HEK293 (cell line): Measurements from ENCODE around the gene GALNT16.

Experiments
- CTCF ChIP-seq: fragments of 450-650 bp; formaldehyde crosslinking; IDR thresholded peaks from 2 replicates; pipeline ENCODE4 v1.5.1; 2016; ENCODE audit warnings: missing biosample characterization, missing genetic modification characterization
- SETDB1 ChIP-seq: IDR thresholded peaks from one replicate; pipeline ENCODE4 v1.6.1; 2017; ENCODE audit warnings: mild to moderate bottlenecking, low read length, moderate library complexity, mixed read lengths; ENCODE audit not compliant: insufficient read length
- ZNF24 ChIP-seq: fragments of 450-650 bp; formaldehyde crosslinking; IDR thresholded peaks from 2 replicates; pipeline ENCODE4 v1.5.1; 2016; ENCODE audit warnings: missing biosample characterization, missing genetic modification characterization
- ZNF791 ChIP-seq: fragments of 450-650 bp; formaldehyde crosslinking; IDR thresholded peaks from 2 replicates; pipeline ENCODE4 v1.5.1; 2016; ENCODE audit warnings: missing biosample characterization, missing genetic modification characterization

- no peak for TF ChIP-seq CTCF (tag by site-specific recombination)
- TF ChIP-seq ZNF791 (tag by site-specific recombination): no peak
- TF ChIP-seq ZNF24 (tag by site-specific recombination): no peak
- TF ChIP-seq SETDB1: no peak
Observed at GRCh38 chr14:69326611-69327010, 66.7 kb downstream of the GALNT16 start.
